ENCODE measurements around the gene HDC. TPM values are rescaled to one million over a fixed set of nuclear protein-coding genes. Genes with fewer than 3 reads are reported as not detected.

The HDC gene
- total RNA-seq, 1 donor from 2014 or later: 0.14 TPM

DNA sequence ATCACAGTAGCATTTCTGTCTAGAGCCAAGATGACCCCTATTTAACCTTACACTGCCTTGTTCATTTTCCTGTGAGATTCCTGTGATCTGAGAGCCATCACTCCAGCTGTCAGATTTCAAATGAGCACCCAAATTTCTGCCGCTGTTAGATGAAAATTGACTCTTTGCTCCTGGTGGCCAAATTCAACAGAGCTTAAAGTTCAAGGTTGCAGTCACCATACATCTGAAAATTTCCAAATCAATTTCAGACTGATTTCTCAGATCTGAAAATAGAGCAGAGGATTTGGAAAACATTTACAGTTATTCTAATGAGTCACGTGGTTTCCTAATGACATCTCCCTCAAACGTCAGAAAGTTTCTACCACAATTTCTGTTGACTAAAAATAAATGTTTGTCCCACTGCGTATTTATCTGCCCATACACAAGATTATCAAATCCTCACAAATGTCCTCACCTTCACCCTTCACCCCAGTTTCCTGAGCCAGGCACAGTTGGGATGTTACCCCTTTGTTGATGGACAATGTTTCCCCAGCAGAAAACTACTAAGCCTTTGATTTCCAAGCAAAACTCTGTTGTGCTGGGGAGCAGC is 16.4 kb downstream of the HDC start:
- H3K27ac Mint-ChIP-seq: no peak overlapping the region
- peaks cover 18% of the 10 kb centered on the region for H3K4me1 Mint-ChIP-seq (ENCODE audit: unreplicated experiment)
- H3K27me3 Mint-ChIP-seq: peaks cover 3% of the 10 kb centered on the region
- peaks cover 4% of the 10 kb centered on the region for H3K9me3 Mint-ChIP-seq
- no peak for DNase-seq (ENCODE audit: extremely low spot score, unreplicated experiment)
- H3K4me3 Mint-ChIP-seq: no peak overlapping the region
- TF ChIP-seq, protein P1, sequence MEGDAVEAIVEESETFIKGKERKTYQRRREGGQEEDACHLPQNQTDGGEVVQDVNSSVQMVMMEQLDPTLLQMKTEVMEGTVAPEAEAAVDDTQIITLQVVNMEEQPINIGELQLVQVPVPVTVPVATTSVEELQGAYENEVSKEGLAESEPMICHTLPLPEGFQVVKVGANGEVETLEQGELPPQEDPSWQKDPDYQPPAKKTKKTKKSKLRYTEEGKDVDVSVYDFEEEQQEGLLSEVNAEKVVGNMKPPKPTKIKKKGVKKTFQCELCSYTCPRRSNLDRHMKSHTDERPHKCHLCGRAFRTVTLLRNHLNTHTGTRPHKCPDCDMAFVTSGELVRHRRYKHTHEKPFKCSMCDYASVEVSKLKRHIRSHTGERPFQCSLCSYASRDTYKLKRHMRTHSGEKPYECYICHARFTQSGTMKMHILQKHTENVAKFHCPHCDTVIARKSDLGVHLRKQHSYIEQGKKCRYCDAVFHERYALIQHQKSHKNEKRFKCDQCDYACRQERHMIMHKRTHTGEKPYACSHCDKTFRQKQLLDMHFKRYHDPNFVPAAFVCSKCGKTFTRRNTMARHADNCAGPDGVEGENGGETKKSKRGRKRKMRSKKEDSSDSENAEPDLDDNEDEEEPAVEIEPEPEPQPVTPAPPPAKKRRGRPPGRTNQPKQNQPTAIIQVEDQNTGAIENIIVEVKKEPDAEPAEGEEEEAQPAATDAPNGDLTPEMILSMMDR (conservative IDR thresholded peaks at IDR 0.05): no peak
- H3K36me3 Mint-ChIP-seq: no peaks in the 10 kb centered on the region

DNA sequence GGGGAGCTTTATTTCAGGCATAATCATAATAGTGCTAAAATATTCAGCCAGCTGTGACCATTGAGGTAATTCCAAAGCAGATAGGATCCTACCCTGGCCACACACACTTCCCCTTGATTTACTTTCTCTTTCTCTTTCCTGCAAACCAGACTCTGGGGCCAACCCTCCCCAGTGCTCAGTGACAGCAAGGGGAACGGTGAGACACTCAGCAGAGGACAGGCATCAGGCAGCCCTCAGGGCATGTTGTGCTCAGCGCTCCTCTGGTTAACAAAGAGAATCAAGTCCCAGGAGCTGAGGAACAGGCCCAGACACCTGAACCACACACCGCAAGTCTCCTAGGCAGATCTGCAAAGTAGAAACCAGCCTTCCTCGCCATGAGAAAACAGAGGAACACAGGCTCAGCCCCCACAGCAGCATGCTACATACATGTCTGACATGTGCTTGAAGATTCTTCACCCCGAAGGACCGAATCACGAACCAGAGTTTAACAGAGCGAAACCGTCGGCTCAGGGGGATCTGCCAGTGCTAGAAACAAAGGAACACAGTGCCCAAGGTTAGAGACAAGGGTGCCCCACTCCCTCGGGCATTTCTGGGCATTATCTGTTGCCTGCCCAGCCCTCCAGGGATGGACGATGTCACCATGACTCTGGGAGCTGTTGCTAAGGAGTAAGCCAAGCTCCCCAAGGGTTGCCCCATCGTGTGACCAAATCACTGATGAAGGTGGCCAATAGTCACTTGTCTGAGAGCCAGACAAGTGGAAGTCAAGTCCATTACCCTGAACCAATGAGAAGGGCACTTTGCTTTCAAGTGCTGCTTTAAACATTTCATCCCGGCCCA is 17.5 kb downstream of the HDC start:
- Mint-ChIP-seq H3K4me3 (peak overlapping the region; percentile 28), H3K27me3 (peaks cover 1% of the 10 kb centered on the region), H3K9me3 (peaks cover 4% of the 10 kb centered on the region), H3K27ac (peak overlapping the region; percentile 92), H3K4me1 (ENCODE audit: unreplicated experiment) (peaks cover 18% of the 10 kb centered on the region), H3K36me3 (no peaks in the 10 kb centered on the region)
- no peak for DNase-seq (ENCODE audit: extremely low spot score, unreplicated experiment)
- TF ChIP-seq, protein P1 (conservative IDR thresholded peaks at IDR 0.05): no peak

DNA sequence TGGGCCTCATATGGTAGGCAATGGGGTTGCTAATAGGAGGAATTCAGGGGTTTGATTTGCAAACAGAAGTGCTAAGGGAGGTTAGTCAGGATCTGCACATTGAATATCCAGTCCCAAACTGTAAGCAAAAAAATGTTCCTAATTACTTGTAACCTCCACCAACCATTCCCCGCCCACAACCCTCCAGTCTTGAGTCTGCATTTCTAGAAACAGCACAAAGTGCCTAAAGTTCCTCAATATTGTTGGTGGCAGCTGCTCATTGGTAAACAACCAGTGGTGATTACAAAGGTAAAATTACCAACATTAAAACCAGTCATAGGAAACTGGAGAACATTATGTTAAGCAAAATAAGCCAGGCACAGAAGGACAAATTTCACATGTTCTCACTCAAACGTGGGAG is 18.9 kb downstream of the HDC start:
- Mint-ChIP-seq H3K9me3 (peaks cover 4% of the 10 kb centered on the region), H3K27me3 (no peaks in the 10 kb centered on the region), H3K4me3 (no peak overlapping the region), H3K27ac (no peak overlapping the region), H3K36me3 (no peaks in the 10 kb centered on the region), H3K4me1 (ENCODE audit: unreplicated experiment) (peaks cover 18% of the 10 kb centered on the region)
- no peak for DNase-seq (ENCODE audit: extremely low spot score, unreplicated experiment)
- TF ChIP-seq, protein P1 (conservative IDR thresholded peaks at IDR 0.05): no peak

DNA sequence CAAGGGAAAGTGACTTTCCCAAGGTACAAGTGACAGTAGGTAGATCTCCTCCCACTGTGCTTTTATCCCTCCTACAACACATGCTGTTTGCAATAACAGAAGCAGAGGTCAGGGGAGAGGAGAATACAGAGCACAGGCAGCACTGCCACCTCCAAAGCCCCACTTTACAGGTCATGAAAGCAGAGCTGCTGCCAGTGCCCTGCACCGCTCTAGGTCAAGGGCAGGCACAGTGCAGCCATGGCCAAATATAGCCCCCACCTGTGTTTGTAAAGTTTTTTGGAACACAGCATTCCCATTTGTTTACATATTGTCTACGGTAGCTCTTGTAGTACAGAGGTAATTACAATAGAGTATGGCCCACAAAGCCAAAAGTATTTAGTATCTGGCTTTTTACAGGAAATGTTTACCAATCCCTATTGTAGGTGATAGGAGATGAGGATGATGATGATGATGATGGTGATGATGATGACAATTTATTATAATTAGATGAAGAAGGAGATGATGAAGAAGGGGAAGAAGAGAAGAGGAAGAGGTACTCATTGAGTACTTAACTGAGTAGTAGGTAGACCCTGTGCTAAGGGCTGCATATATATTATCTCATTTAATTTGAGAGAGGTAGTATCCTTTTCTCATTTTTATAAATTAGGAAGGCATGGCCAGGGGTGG is 20.4 kb downstream of the HDC start:
- H3K27me3 Mint-ChIP-seq: no peaks in the 10 kb centered on the region
- no peak overlapping the region for H3K4me3 Mint-ChIP-seq
- H3K4me1 Mint-ChIP-seq (ENCODE audit: unreplicated experiment): peaks cover 18% of the 10 kb centered on the region
- H3K9me3 Mint-ChIP-seq: peaks cover 4% of the 10 kb centered on the region
- TF ChIP-seq, protein P1 (conservative IDR thresholded peaks at IDR 0.05): no peak
- no peak for DNase-seq (ENCODE audit: extremely low spot score, unreplicated experiment)
- H3K36me3 Mint-ChIP-seq: no peaks in the 10 kb centered on the region
- no peak overlapping the region for H3K27ac Mint-ChIP-seq

DNA sequence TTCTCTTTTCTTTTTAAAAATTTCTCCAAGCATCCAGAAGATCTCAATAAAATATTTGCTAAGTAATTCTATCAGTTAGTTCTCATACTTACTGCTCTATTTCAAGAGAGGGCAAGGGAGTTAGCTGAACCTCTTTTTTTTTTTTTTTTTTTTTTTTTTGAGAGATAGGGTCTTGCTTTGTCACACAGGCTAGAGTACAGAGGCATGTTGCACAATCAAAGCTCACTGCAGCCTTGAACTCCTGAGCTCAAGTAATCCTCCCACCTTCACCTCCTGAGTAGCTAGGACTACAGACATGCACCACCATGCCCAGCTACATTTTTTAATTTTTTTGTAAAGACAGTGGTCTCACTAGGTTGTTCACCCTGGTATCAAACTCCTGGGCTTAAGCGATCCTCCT is 21.4 kb downstream of the HDC start:
- H3K27ac Mint-ChIP-seq: no peak overlapping the region
- TF ChIP-seq, protein P1 (conservative IDR thresholded peaks at IDR 0.05): no peak
- no peak overlapping the region for H3K4me3 Mint-ChIP-seq
- peaks cover 4% of the 10 kb centered on the region for H3K9me3 Mint-ChIP-seq
- DNase-seq (ENCODE audit: extremely low spot score, unreplicated experiment): no peak
- H3K4me1 Mint-ChIP-seq (ENCODE audit: unreplicated experiment): peaks cover 14% of the 10 kb centered on the region
- H3K27me3 Mint-ChIP-seq: no peaks in the 10 kb centered on the region
- H3K36me3 Mint-ChIP-seq: no peaks in the 10 kb centered on the region

Measured in type B pancreatic cell (in vitro differentiated cells).